HG03469 (cell line): Measurements from ENCODE around the gene GYPE.
"Not testable (repeated sequence)": the region's sequence is repeated elsewhere in the genome, so short reads cannot be mapped to it uniquely, and the experiment has no call there.

Source experiments
- ATAC-seq: cut with Tn5 transposase; IDR thresholded peaks from one replicate; pipeline ENCODE4 v1.9.1; 2021; ENCODE audit warnings: mild to moderate bottlenecking, moderate library complexity, moderate number of reproducible peaks; ENCODE audit not compliant: unreplicated experiment

Gene GYPE

DNA sequence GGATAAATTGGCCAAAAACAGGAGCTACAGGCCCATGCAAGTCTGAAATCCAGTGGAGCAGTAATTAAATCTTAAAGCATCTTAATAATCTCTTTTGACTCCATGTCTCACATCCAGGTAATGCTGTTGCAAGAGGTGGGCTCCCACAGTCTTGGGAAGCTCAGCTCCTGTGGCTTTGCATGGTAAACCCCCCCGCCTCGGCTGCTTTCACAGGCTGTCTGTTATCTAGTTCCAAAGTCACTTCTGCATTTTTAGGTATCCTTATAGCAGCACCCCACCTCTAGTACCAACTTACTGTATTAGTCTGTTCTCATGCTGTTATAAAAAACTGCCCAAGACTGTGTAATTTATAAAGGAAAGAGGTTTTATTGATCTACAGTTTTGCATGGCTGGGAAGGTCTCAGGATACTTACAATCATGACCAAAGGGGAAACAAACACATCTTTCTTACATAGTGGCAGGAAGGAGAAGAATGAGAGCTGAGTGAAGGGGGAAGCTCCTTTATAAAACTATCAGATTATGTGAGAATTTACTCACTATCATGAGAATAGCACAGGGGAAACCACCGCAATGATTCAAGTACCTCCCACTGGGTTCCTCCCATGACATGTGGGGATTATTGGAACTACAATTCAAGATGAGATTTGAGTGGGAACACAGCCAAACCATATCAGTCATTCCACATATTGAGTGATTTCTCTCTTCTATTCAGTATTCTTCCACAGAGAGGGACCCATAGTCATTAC lies 34.7 kb downstream of the GYPE start:
- not testable (repeated sequence) for ATAC-seq

DNA sequence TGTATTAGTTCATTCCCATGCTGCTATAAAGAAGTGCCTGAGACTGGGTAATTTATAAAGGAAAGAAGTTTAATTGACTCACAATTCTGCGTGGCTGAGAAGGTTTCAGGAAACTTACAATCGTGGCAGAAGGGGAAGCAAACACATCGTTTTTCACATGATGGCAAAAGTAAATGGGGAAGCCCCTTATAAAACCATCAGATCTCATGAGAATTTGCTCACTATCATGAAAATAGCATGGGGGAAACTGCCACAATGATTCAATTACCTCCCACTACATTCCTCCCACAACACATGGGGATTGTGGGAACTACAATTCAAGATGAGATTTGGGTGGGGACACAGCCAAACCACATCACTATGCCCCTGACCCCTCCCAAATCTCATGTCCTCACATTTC lies 35.4 kb downstream of the GYPE start:
- not testable (repeated sequence) for ATAC-seq

DNA sequence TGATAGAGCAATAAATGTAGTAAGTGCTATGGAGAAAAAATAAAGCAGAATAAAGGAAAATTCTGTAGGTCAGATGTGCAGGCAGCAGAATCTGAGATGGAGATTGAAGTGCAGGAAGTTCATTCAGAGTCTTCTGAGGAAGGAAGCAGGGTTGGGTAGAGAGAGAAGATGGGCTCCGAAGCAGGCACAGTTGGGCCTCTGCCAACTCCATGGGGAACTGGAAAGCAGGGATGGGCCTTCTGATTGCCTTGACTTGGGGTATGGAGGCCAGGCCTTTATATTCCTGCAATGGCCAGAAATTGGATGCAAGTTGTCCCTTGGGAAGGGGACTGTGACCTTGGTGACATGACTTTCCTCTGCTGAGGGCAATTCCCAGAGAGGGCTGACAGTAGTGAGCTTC lies 42.6 kb downstream of the GYPE start:
- ATAC-seq: not testable (repeated sequence)

DNA sequence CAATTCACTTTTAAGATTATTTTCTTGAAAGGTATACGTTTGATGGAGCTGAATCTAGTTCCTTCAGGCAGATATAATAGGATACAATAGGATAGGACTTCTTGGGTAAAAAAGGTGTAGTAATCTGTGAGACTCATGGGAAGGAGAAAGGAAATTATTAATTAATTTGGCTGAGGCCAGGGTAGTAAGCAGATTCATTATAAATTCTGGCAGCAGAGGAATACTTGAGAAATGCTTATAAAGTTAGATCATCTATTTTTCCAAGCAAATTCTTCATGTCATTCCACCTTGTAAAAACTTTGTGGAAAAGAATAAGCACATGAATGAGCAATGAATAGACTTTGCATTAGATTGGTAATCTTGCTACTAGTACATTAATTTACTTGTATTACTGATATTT lies 46.9 kb downstream of the GYPE start:
- no peak for ATAC-seq

- ATAC-seq: not testable (repeated sequence)
These were observed 47.7 kb downstream of the GYPE start for GRCh38 chr4:143857391-143858336.

DNA sequence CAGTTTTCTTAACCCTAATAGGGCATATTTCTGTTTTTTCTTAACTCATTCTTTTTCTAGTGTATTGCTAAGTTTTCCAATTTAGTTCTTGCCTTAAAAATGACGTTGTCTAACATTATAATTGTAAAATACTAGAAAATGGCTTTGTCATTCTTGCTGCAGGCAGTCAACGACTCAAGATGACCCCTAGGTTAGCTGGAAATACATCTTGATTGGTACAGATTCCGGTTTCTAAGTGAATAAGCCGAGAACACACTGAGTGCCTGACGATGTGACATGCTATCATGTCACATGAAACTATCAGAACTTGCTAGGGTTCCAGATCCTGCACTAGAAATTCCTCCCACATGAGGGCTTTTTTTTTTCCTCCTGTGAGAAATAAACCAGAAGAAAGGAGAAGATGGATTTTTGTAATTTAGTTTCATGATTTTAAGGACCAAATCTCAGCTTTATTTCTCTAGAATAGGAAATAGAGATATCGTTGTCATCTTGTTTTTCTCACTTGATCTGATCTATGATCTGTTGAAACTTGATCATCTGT lies 49.3 kb downstream of the GYPE start:
- not testable (repeated sequence) for ATAC-seq

DNA sequence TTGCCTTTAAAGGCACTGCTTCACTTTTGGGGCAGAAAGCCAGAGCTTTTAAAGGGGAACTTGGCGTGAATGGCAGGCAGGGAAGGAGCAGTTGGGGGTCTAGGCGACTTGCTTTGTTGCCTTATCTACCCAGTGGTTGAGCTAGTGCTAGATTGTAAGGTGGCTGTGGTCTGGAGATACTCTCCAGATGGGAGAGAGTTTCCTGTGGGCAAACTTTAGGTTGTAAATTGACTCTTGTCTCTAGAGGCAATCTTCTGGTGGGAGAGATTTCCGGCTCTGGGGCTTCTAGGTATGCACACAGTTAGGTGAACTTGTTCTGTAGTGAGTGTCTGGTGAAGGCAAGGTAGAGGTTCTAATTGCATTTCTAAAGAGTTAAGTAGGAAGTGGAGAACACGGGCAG lies 50.7 kb downstream of the GYPE start:
- not testable (repeated sequence) for ATAC-seq

DNA sequence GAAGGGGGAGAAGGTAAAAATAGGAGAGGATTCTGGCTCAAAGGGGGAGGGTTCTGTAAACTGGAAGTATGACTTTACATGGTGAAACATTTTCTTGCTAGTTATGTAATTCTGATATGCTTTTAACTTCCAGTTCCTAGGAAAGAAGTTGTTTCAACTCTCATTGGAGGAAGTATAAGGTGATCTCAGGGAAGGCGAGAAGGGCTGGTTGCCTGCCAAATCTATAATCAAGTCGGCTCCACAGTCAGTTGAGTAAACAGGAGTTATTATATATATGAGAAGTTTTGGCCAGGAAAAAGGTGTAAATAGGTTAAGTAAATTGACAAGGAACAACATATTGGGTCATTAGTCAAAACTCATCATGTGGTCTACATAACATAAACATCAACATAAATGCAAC lies 56.1 kb downstream of the GYPE start:
- not testable (repeated sequence) for ATAC-seq

DNA sequence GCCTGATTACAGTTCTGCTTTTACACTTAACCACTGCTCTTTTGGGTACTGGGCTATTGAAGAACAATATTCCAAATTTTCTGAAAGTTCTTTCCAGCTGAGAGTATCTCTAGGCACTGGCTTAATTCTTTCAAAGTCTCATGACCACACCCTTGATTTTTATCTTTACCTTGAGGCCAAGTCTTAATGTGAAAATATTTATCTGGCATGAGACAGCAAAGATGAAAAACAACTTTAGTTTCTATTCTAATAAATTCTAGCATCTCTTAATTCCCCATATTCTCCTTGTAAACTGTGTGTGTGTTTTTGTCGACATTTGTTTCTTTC lies 61.9 kb downstream of the GYPE start:
- ATAC-seq: not testable (repeated sequence)

GRCh38 chr4:143842624-143843505 lies 62.5 kb downstream of the GYPE start:
- ATAC-seq: not testable (repeated sequence)

- ATAC-seq: not testable (repeated sequence)
These were observed 65.9 kb downstream of the GYPE start for GRCh38 chr4:143839413-143839812.

DNA sequence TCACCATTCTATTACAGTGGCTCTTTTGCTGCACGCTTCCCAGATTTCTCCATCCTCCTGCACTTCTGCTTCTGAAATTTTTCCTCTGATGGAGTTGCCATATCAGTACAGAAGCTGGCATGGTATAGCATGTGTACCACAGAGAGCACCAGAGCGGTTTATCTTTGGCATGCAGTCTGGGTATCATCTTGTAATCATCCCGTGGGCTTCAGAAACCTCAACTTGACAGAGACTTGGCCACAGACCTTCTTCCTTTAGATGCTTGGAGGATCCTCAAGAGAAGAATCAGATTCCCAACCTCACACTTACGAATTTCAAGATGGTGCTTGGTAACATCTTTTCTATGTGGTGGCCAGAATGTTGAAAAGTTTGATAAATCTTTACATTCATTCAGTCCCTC lies 71.2 kb downstream of the GYPE start:
- not testable (repeated sequence) for ATAC-seq

DNA sequence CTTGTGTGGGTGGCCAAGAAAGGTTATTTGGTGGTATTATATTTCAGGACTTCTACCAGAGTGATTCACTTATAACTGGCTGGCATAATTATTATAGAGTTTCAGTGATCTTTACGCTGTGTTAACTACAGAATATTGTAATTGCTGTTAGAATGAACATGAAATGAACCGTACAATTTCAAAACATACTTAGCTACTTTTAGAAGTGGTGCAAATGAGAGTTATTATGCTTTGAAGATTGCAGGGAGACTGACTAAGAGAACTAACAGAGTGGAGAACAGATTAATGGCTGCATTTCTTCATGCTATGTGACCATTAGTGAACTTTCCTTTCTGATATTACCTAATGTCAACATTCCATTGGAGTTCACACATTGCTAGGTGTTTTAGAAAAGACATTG lies 71.7 kb downstream of the GYPE start:
- ATAC-seq: not testable (repeated sequence)

DNA sequence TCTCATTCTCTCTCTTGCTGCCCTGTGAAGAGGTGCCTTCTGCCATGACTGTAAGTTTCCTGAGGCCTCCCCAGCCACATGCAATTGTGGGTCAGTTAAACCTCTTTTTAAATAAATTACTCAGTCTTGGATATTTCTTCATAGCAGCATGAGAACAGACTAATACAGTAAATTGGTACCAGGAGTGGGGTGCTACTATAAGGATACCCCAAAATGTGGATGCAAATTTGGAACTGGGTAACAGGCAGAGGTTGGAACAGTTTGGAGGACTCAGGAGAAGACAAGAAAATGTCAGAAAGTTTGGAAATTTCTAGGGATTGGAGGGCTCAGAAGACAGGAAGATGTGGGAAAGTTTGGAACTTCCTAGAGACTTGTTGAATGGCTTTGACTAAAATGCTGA lies 74.8 kb downstream of the GYPE start:
- ATAC-seq: not testable (repeated sequence)

DNA sequence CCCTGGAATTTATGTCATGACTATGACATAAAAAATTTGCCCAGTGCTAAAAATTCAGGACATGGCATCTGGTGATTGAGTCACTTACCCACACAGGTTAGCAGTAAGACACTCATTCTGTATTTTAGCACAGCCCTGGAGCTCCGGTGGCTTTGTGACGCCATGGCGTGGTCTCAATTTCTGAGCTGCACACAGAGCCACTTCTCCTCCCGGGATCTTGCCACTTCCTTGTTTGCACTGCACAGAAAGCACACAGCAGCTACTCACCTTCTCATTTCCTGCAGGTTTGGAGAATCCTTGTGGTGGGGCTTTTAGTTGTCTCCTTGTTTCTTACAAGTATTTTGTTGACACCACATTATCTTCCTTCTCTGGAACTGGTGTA lies 76.1 kb downstream of the GYPE start:
- not testable (repeated sequence) for ATAC-seq
